K562 (cell line): ENCODE measurements around the gene LRRC74B. TPM values are rescaled to one million over a fixed set of nuclear protein-coding genes. Genes with fewer than 3 reads are reported as not detected.

ENCODE experiments used
- CBFA2T2 ChIP-seq: fragments of 450-650 bp; conservative IDR thresholded peaks from 2 replicates; pipeline ENCODE4 v1.6.1; 2017; ENCODE audit warnings: mild to moderate bottlenecking
- CSDE1 ChIP-seq, 2 experiments: fragments of 450-650 bp; IDR thresholded peaks; 2 replicates each; pipeline ENCODE4 v1.6.1; 2016; ENCODE audit warnings: mild to moderate bottlenecking in 1 of 2
- ETV6 ChIP-seq, 3 experiments: fragments of 150-350 bp in 1 of 3; sonication (generic) in 1 of 3; formaldehyde crosslinking in 1 of 3; IDR thresholded peaks; 2 replicates each; pipeline versions ENCODE4 v1.6.1 to v1.8.0; 2014 to 2022; ENCODE audit warnings: borderline replicate concordance in 2 of 3, low read depth in 2 of 3, antibody characterized with exemption in 1 of 3, low read length in 1 of 3, mild to moderate bottlenecking in 1 of 3, missing genetic modification reagents in 1 of 3
- FUS ChIP-seq: fragments of 200-400 bp; formaldehyde crosslinking; optimal IDR thresholded peaks from 2 replicates; pipeline ENCODE3; 2017; ENCODE audit warnings: low read depth, low read length
- GTF2E2 ChIP-seq: fragments of 200-800 bp; sonication (Bioruptor generic); IDR thresholded peaks from 2 replicates; pipeline ENCODE4 v1.6.1; 2016; ENCODE audit warnings: missing genetic modification characterization, missing compliant biosample characterization
- JUNB ChIP-seq: fragments of 450-650 bp; formaldehyde crosslinking; conservative IDR thresholded peaks from 2 replicates; pipeline ENCODE4 v1.4.0; 2020; ENCODE audit warnings: mild to moderate bottlenecking
- NBN ChIP-seq: fragments of 450-650 bp; IDR thresholded peaks from 2 replicates; pipeline ENCODE4 v1.6.1; 2016; ENCODE audit warnings: low read depth, mild to moderate bottlenecking
- PHTF2 ChIP-seq: fragments of 250-450 bp; sonication (Bioruptor Pico); IDR thresholded peaks from 2 replicates; pipeline ENCODE4 v1.5.0; 2021; ENCODE audit warnings: mild to moderate bottlenecking
- SFPQ ChIP-seq: fragments of 200-400 bp; formaldehyde crosslinking; IDR thresholded peaks from 2 replicates; pipeline ENCODE4 v1.6.1; 2017; ENCODE audit warnings: mild to moderate bottlenecking, low read depth, low read length, moderate library complexity
- SMARCA5 ChIP-seq: fragments of 450-650 bp; IDR thresholded peaks from 2 replicates; pipeline ENCODE4 v1.6.1; 2016
- STAT6 ChIP-seq: sonication (generic); formaldehyde crosslinking; IDR thresholded peaks from 2 replicates; pipeline ENCODE4 v1.8.1; 2023; ENCODE audit warnings: mild to moderate bottlenecking, missing genetic modification reagents
- TAL1 ChIP-seq: fragments of 450-650 bp; IDR thresholded peaks from 2 replicates; pipeline ENCODE4 v1.6.1; 2016; ENCODE audit warnings: mild to moderate bottlenecking
- TGIF2 ChIP-seq: sonication (generic); formaldehyde crosslinking; IDR thresholded peaks from 2 replicates; pipeline ENCODE4 v1.8.1; 2022; ENCODE audit warnings: mild to moderate bottlenecking, missing genetic modification reagents, moderate library complexity
- TRIM28 ChIP-seq: fragments of 450-650 bp; IDR thresholded peaks from 2 replicates; pipeline ENCODE4 v1.6.1; 2017
- XRCC3 ChIP-seq: fragments of 450-650 bp; IDR thresholded peaks from 2 replicates; pipeline ENCODE4 v1.6.1; 2017; ENCODE audit warnings: mild to moderate bottlenecking, moderate library complexity
- ZNF146 ChIP-seq: IDR thresholded peaks from one replicate; pipeline ENCODE4 v1.6.1; 2018; ENCODE audit warnings: missing compliant biosample characterization; ENCODE audit not compliant: unreplicated experiment
- ZNF197 ChIP-seq: fragments of 200-800 bp; sonication (Bioruptor generic); IDR thresholded peaks from 2 replicates; pipeline ENCODE4 v1.6.1; 2016; ENCODE audit warnings: low read depth, missing genetic modification characterization, missing compliant biosample characterization
- ZNF398 ChIP-seq: fragments of 250-450 bp; sonication (Bioruptor Pico); IDR thresholded peaks from 2 replicates; pipeline ENCODE4 v1.8.0; 2021; ENCODE audit warnings: moderate library complexity, mild to moderate bottlenecking, inconsistent platforms
- ZNF583 ChIP-seq: fragments of 250-450 bp; sonication (Bioruptor Pico); IDR thresholded peaks from 2 replicates; pipeline ENCODE4 v1.4.0; 2020
- polyA plus RNA-seq, 8 experiments: library from polyadenylated mRNA; depleted of rRNA in 4 of 8; stranded (reverse) in 5 of 8; unstranded in 3 of 8; fragments of >200 nt; fragmentation: Nextera tagmentation in 2 of 8; fragmentation: Illumina TruSeq in 1 of 8; extraction: Ambion mirVana in 2 of 8; extraction: Trizol in 1 of 8; gene quantifications; 2 replicates each; pipeline versions ENCODE4 v1.2.1 to v1.2.3, GENCODE V29; 2011 to 2014; ENCODE audit warnings: inconsistent platforms in 1 of 8, missing spikeins in 1 of 8
- total RNA-seq, 7 experiments: library from RNA; depleted of rRNA in 6 of 7; stranded (reverse); fragments of >200 nt in 6 of 7; fragmentation: Illumina TruSeq in 2 of 7; extraction: Trizol in 2 of 7; gene quantifications; 2 replicates each; pipeline versions ENCODE4 v1.2.1 to v1.2.3, GENCODE V29; 2011 to 2021; ENCODE audit warnings: low replicate concordance in 1 of 7
- TF ChIP-seq, protein P1 (sequence below), 2 experiments: fragments of 200-800 bp in 1 of 2; sonication (Bioruptor generic) in 1 of 2; sonication (generic) in 1 of 2; formaldehyde crosslinking in 1 of 2; IDR thresholded peaks in 1 of 2; conservative IDR thresholded peaks in 1 of 2; 2 replicates each; pipeline versions ENCODE4 v1.5.0 to v1.6.1; 2016 to 2020; ENCODE audit warnings: missing compliant biosample characterization in 1 of 2, missing genetic modification characterization in 1 of 2, missing genetic modification reagents in 1 of 2

Gene LRRC74B
- total and polyA plus RNA-seq, 9 of the 15 experiments (the other 6 are each of a cell fraction or from before 2014, with no cell fraction given): not detected

GRCh38 chr22:21030621-21031544 is 14.9 kb upstream of the LRRC74B start (continued):
- TF ChIP-seq NBN (no peak), ZNF146 (CRISPR knock-in tag) (no peak), TGIF2 (CRISPR knock-in tag) (no peak), FUS (no peak), PHTF2 (CRISPR knock-in tag) (no peak), ZNF398 (no peak), STAT6 (CRISPR knock-in tag) (0 out of 2 replicates have a peak, but pooled peaks have one; percentile 57), ZNF197 (CRISPR knock-in tag) (no peak), GTF2E2 (no peak), XRCC3 (no peak), JUNB (CRISPR knock-in tag) (no peak), ETV6 (IDR thresholded peaks at IDR 0.05; ENCODE audit: borderline replicate concordance in 1 of 2, low read depth in 2 of 2, low read length in 1 of 2) (no peak), ETV6 (CRISPR knock-in tag; IDR thresholded peaks at IDR 0.05; ENCODE audit: borderline replicate concordance) (no peak), ZNF583 (CRISPR knock-in tag) (peak; percentile 60; the same call in 1 of the 2 replicates), TRIM28 (no peak), TAL1 (no peak), CSDE1 (IDR thresholded peaks at IDR 0.05) (no peak), SFPQ (no peak), SMARCA5 (no peak), CBFA2T2 (no peak)
- TF ChIP-seq, protein P1, sequence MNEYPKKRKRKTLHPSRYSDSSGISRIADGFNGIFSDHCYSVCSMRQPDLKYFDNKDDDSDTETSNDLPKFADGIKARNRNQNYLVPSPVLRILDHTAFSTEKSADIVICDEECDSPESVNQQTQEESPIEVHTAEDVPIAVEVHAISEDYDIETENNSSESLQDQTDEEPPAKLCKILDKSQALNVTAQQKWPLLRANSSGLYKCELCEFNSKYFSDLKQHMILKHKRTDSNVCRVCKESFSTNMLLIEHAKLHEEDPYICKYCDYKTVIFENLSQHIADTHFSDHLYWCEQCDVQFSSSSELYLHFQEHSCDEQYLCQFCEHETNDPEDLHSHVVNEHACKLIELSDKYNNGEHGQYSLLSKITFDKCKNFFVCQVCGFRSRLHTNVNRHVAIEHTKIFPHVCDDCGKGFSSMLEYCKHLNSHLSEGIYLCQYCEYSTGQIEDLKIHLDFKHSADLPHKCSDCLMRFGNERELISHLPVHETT (CRISPR knock-in tag; conservative IDR thresholded peaks at IDR 0.05 in 1 of 2, IDR thresholded peaks at IDR 0.05 in 1 of 2): no peak; a peak in 1 of 4 replicates
